ENCODE data around the gene SPINK4.

- TF ChIP-seq CTCF (IDR thresholded peaks at IDR 0.05) (no peak), POLR2A (IDR thresholded peaks at IDR 0.05) (no peak)
Measured at GRCh38 chr9:33197279-33198152, 42.5 kb upstream of the SPINK4 start.
